Stimulated activated CD8-positive, alpha-beta memory T cell treated with anti-CD3 and anti-CD28 coated beads, Interleukin-15, amount 100 ng/mL, for 1 hour (primary cell): ENCODE measurements around the gene CCDC38.

Source experiments
- DNase-seq: peaks from one replicate; pipeline ENCODE4 v3.0.0-alpha.2; 2020; ENCODE audit warnings: low read depth

CCDC38 gene

GRCh38 chr12:95836185-95836609 is 106.2 kb downstream of the CCDC38 start:
- no peak for DNase-seq

- DNase-seq: no peak
Observed at GRCh38 chr12:95834572-95834971, 107.8 kb downstream of the CCDC38 start.

GRCh38 chr12:95830335-95831089 is 111.9 kb downstream of the CCDC38 start:
- DNase-seq: no peak

- DNase-seq: no peak
Observed at GRCh38 chr12:95829395-95829794, 113.0 kb downstream of the CCDC38 start.

GRCh38 chr12:95820096-95820703 is 122.2 kb downstream of the CCDC38 start:
- no peak for DNase-seq
